Measurements from ENCODE around the gene UFSP2. TPM values are rescaled to one million over a fixed set of nuclear protein-coding genes. Genes with fewer than 3 reads are reported as not detected.
A peak's percentile ranks its signal among the peaks of the same experiment; 100 is the strongest.

Gene UFSP2
- total RNA-seq: 30.3 and 42.7 TPM in 2 replicates

GRCh38 chr4:185425647-185426352, at the start of gene UFSP2:
Gene UFSP2, minus strand, starts transcription at chr4:185425964. Its CDS starts 96 bp downstream, at chr4:185425868.
- no peak for TF ChIP-seq CTCF (IDR thresholded peaks at IDR 0.05; ENCODE audit: insufficient read depth, low read depth, low read length)
- peak; percentile 92 for DNase-seq (ENCODE audit: low read depth)
- H3K4me3 ChIP-seq (ENCODE audit: low read depth, low read length): peak within 1 kb of the TSS; percentile 84

- TF ChIP-seq CTCF (IDR thresholded peaks at IDR 0.05; ENCODE audit: insufficient read depth, low read depth, low read length): no peak
- H3K4me3 ChIP-seq (ENCODE audit: low read depth, low read length): no peak overlapping the region
- no peak for DNase-seq (ENCODE audit: low read depth)
These were observed 47.5 kb upstream of the UFSP2 start for GRCh38 chr4:185473247-185473646.

GRCh38 chr4:185472103-185472542, 46.4 kb upstream of the UFSP2 start:
- no peak for DNase-seq (ENCODE audit: low read depth)
- peak overlapping the region; percentile 71 for H3K4me3 ChIP-seq (ENCODE audit: low read depth, low read length)
- no peak for TF ChIP-seq CTCF (IDR thresholded peaks at IDR 0.05; ENCODE audit: insufficient read depth, low read depth, low read length)

GRCh38 chr4:185471235-185472102, 45.7 kb upstream of the UFSP2 start, which contains the start of gene CCDC110:
Gene CCDC110, minus strand, starts transcription at chr4:185471733. Its CDS starts 50 bp downstream, at chr4:185471683.
- DNase-seq (ENCODE audit: low read depth): peak; percentile 95
- peak within 1 kb of the TSS; percentile 71 for H3K4me3 ChIP-seq (ENCODE audit: low read depth, low read length)
- TF ChIP-seq CTCF (IDR thresholded peaks at IDR 0.05; ENCODE audit: insufficient read depth, low read depth, low read length): peak; percentile 49

GRCh38 chr4:185470501-185471195, 44.9 kb upstream of the UFSP2 start:
- peak overlapping the region; percentile 62 for H3K4me3 ChIP-seq (ENCODE audit: low read depth, low read length)
- no peak for TF ChIP-seq CTCF (IDR thresholded peaks at IDR 0.05; ENCODE audit: insufficient read depth, low read depth, low read length)
- DNase-seq (ENCODE audit: low read depth): peak; percentile 18

- no peak for DNase-seq (ENCODE audit: low read depth)
- no peak overlapping the region for H3K4me3 ChIP-seq (ENCODE audit: low read depth, low read length)
- no peak for TF ChIP-seq CTCF (IDR thresholded peaks at IDR 0.05; ENCODE audit: insufficient read depth, low read depth, low read length)
These were observed 43.9 kb upstream of the UFSP2 start for GRCh38 chr4:185469580-185470154.

All from fibroblast of villous mesenchyme (primary cell).